ENCODE measurements around the gene JAK2. TPM values are rescaled to one million over a fixed set of nuclear protein-coding genes. Genes with fewer than 3 reads are reported as not detected.

Gene JAK2
- total and polyA plus RNA-seq, 2 of the 4 experiments (the other 2 are of a cell fraction), result 2.3 to 6.1 TPM

Other genes starting within 250 kb of the JAK2 start
- gene AK3, start 244.1 kb upstream of the JAK2 start, total RNA-seq (2012; rRNA removed), result 24.7 and 33.3 TPM in 2 replicates
- gene AK3, start 244.1 kb upstream of the JAK2 start, polyA plus RNA-seq (2012; rRNA removed), result 20.2 and 26.2 TPM in 2 replicates
- 13.8 and 14.7 TPM in 2 replicates for gene RCL1, start 192.3 kb upstream of the JAK2 start, total RNA-seq (2012; rRNA removed)
- gene RCL1, start 192.3 kb upstream of the JAK2 start, polyA plus RNA-seq (2012; rRNA removed), result 11.4 and 12.3 TPM in 2 replicates
- gene INSL6, start 200.4 kb downstream of the JAK2 start, total RNA-seq (2012; rRNA removed), result not detected in 2 replicates
- not detected in 2 replicates for gene INSL6, start 200.4 kb downstream of the JAK2 start, polyA plus RNA-seq (2012; rRNA removed)
- not detected in 2 replicates for gene INSL4, start 246.1 kb downstream of the JAK2 start, total RNA-seq (2012; rRNA removed)
- 0.03 TPM in 1 of 2 replicates, not detected in the other for gene INSL4, start 246.1 kb downstream of the JAK2 start, polyA plus RNA-seq (2012; rRNA removed)